ENCODE results near the gene SEPTIN8. TPM values are rescaled to one million over a fixed set of nuclear protein-coding genes. Genes with fewer than 3 reads are reported as not detected.
A peak's percentile ranks its signal among the peaks of the same experiment; 100 is the strongest.

The SEPTIN8 gene
- total RNA-seq, 1 experiment from 2014 or later: 12.4 TPM

GRCh38 chr5:132780577-132780976, 3.5 kb upstream of the SEPTIN8 start:
- peaks cover 35% of the 10 kb centered on the region for H3K27me3 ChIP-seq (ENCODE audit: control insufficient read depth, insufficient read depth, low read length)
- DNase-seq: no peak
- H3K4me3 ChIP-seq (ENCODE audit: insufficient read depth, low read depth, low read length): no peak overlapping the region
- no peaks in the 10 kb centered on the region for H3K36me3 ChIP-seq (replicated peaks; ENCODE audit: control insufficient read depth, insufficient read depth, low read length)

GRCh38 chr5:132779961-132780360, 2.9 kb upstream of the SEPTIN8 start:
- Histone ChIP-seq H3K27me3 (ENCODE audit: control insufficient read depth, insufficient read depth, low read length) (peaks cover 38% of the 10 kb centered on the region), H3K4me3 (ENCODE audit: insufficient read depth, low read depth, low read length) (no peak overlapping the region), H3K36me3 (replicated peaks; ENCODE audit: control insufficient read depth, insufficient read depth, low read length) (no peaks in the 10 kb centered on the region)
- no peak for DNase-seq

GRCh38 chr5:132778856-132779255, 1.8 kb upstream of the SEPTIN8 start:
- no peak overlapping the region for H3K4me3 ChIP-seq (ENCODE audit: insufficient read depth, low read depth, low read length)
- no peak for DNase-seq
- no peaks in the 10 kb centered on the region for H3K36me3 ChIP-seq (replicated peaks; ENCODE audit: control insufficient read depth, insufficient read depth, low read length)
- H3K27me3 ChIP-seq (ENCODE audit: control insufficient read depth, insufficient read depth, low read length): peaks cover 38% of the 10 kb centered on the region

- peak; percentile 44 for DNase-seq
- Histone ChIP-seq H3K27me3 (ENCODE audit: control insufficient read depth, insufficient read depth, low read length) (peaks cover 36% of the 10 kb centered on the region), H3K36me3 (replicated peaks; ENCODE audit: control insufficient read depth, insufficient read depth, low read length) (no peaks in the 10 kb centered on the region), H3K4me3 (ENCODE audit: insufficient read depth, low read depth, low read length) (no peak overlapping the region)
Observed at GRCh38 chr5:132778129-132778528, 1.1 kb upstream of the SEPTIN8 start.

GRCh38 chr5:132776938-132777208, 166 bp downstream of the SEPTIN8 start:
- DNase-seq: peak; percentile 87
- H3K4me3 ChIP-seq (ENCODE audit: insufficient read depth, low read depth, low read length): peak overlapping the region; percentile 63
- no peaks in the 10 kb centered on the region for H3K36me3 ChIP-seq (replicated peaks; ENCODE audit: control insufficient read depth, insufficient read depth, low read length)
- peaks cover 35% of the 10 kb centered on the region for H3K27me3 ChIP-seq (ENCODE audit: control insufficient read depth, insufficient read depth, low read length)

- Histone ChIP-seq H3K4me3 (ENCODE audit: insufficient read depth, low read depth, low read length) (peak overlapping the region; percentile 63), H3K27me3 (ENCODE audit: control insufficient read depth, insufficient read depth, low read length) (peaks cover 34% of the 10 kb centered on the region), H3K36me3 (replicated peaks; ENCODE audit: control insufficient read depth, insufficient read depth, low read length) (no peaks in the 10 kb centered on the region)
- peak; percentile 69 for DNase-seq
Observed at GRCh38 chr5:132776131-132776937, 705 bp downstream of the SEPTIN8 start.

GRCh38 chr5:132775476-132775961, 1.5 kb downstream of the SEPTIN8 start:
- H3K27me3 ChIP-seq (ENCODE audit: control insufficient read depth, insufficient read depth, low read length): peaks cover 34% of the 10 kb centered on the region
- peak; percentile 19 for DNase-seq

GRCh38 chr5:132774896-132775295, 2.1 kb downstream of the SEPTIN8 start:
- Histone ChIP-seq H3K36me3 (replicated peaks; ENCODE audit: control insufficient read depth, insufficient read depth, low read length) (no peaks in the 10 kb centered on the region), H3K4me3 (ENCODE audit: insufficient read depth, low read depth, low read length) (no peak overlapping the region), H3K27me3 (ENCODE audit: control insufficient read depth, insufficient read depth, low read length) (peaks cover 32% of the 10 kb centered on the region)
- peak; percentile 11 for DNase-seq

More at GRCh38 chr5:132775476-132775961, 1.5 kb downstream of the SEPTIN8 start:
- Histone ChIP-seq H3K4me3 (ENCODE audit: insufficient read depth, low read depth, low read length) (no peak overlapping the region), H3K36me3 (replicated peaks; ENCODE audit: control insufficient read depth, insufficient read depth, low read length) (no peaks in the 10 kb centered on the region)

- Histone ChIP-seq H3K27me3 (ENCODE audit: control insufficient read depth, insufficient read depth, low read length) (peaks cover 29% of the 10 kb centered on the region), H3K4me3 (ENCODE audit: insufficient read depth, low read depth, low read length) (no peak overlapping the region), H3K36me3 (replicated peaks; ENCODE audit: control insufficient read depth, insufficient read depth, low read length) (no peaks in the 10 kb centered on the region)
- peak; percentile 15 for DNase-seq
Observed at GRCh38 chr5:132774406-132774805, 2.6 kb downstream of the SEPTIN8 start.

GRCh38 chr5:132773601-132774355, 3.3 kb downstream of the SEPTIN8 start:
- peak; percentile 16 for DNase-seq
- Histone ChIP-seq H3K4me3 (ENCODE audit: insufficient read depth, low read depth, low read length) (no peak overlapping the region), H3K36me3 (replicated peaks; ENCODE audit: control insufficient read depth, insufficient read depth, low read length) (no peaks in the 10 kb centered on the region), H3K27me3 (ENCODE audit: control insufficient read depth, insufficient read depth, low read length) (peaks cover 26% of the 10 kb centered on the region)

GRCh38 chr5:132773114-132773513, 3.9 kb downstream of the SEPTIN8 start:
- peak; percentile 17 for DNase-seq
- Histone ChIP-seq H3K4me3 (ENCODE audit: insufficient read depth, low read depth, low read length) (no peak overlapping the region), H3K36me3 (replicated peaks; ENCODE audit: control insufficient read depth, insufficient read depth, low read length) (no peaks in the 10 kb centered on the region), H3K27me3 (ENCODE audit: control insufficient read depth, insufficient read depth, low read length) (peaks cover 22% of the 10 kb centered on the region)

- H3K36me3 ChIP-seq (replicated peaks; ENCODE audit: control insufficient read depth, insufficient read depth, low read length): no peaks in the 10 kb centered on the region
Observed at GRCh38 chr5:132772291-132773070, 4.6 kb downstream of the SEPTIN8 start.

GRCh38 chr5:132771503-132771998, 5.5 kb downstream of the SEPTIN8 start:
- DNase-seq: peak; percentile 66
- H3K4me3 ChIP-seq (ENCODE audit: insufficient read depth, low read depth, low read length): no peak overlapping the region
- peaks cover 11% of the 10 kb centered on the region for H3K27me3 ChIP-seq (ENCODE audit: control insufficient read depth, insufficient read depth, low read length)
- no peaks in the 10 kb centered on the region for H3K36me3 ChIP-seq (replicated peaks; ENCODE audit: control insufficient read depth, insufficient read depth, low read length)

More at GRCh38 chr5:132772291-132773070, 4.6 kb downstream of the SEPTIN8 start:
- Histone ChIP-seq H3K4me3 (ENCODE audit: insufficient read depth, low read depth, low read length) (no peak overlapping the region), H3K27me3 (ENCODE audit: control insufficient read depth, insufficient read depth, low read length) (peaks cover 15% of the 10 kb centered on the region)
- peak; percentile 32 for DNase-seq

GRCh38 chr5:132770476-132771159, 6.4 kb downstream of the SEPTIN8 start:
- Histone ChIP-seq H3K36me3 (replicated peaks; ENCODE audit: control insufficient read depth, insufficient read depth, low read length) (no peaks in the 10 kb centered on the region), H3K4me3 (ENCODE audit: insufficient read depth, low read depth, low read length) (no peak overlapping the region), H3K27me3 (ENCODE audit: control insufficient read depth, insufficient read depth, low read length) (peaks cover 3% of the 10 kb centered on the region; the same call in 1 of the 2 replicates)
- DNase-seq: peak; percentile 49

All from H7 (cell line).